H1 (cell line): ENCODE measurements around the gene WDR27. TPM values are rescaled to one million over a fixed set of nuclear protein-coding genes. Genes with fewer than 3 reads are reported as not detected.
"Not testable (repeated sequence)": the region's sequence is repeated elsewhere in the genome, so short reads cannot be mapped to it uniquely, and the experiment has no call there.

ENCODE experiments used
- CTCF ChIA-PET: fragments of 300-600 bp; sonication (Branson Sonifier 250); formaldehyde crosslinking; loops from one replicate; lab custom pipeline; 2021; ENCODE audit not compliant: partially characterized antibody; lab: Charles Lee
- POLR2A ChIA-PET: fragments of 300-600 bp; sonication (Branson Sonifier 250); formaldehyde crosslinking; loops from one replicate; lab custom pipeline; 2021; ENCODE audit warnings: inconsistent platforms; ENCODE audit not compliant: partially characterized antibody; lab: Charles Lee
- DNase-seq, 2 experiments: peaks; one replicate each; pipeline versions ENCODE4 v3.0.0 to v3.0.0-alpha.2; 2010 to 2022; ENCODE audit warnings: low spot score in 2 of 2, low read depth in 1 of 2, mixed read lengths in 1 of 2
- FAIRE-seq: peaks from 2 replicates; lab custom pipeline; 2011; peaks lifted over from hg19 to GRCh38; lab: Jason Lieb, UNC
- H2AFZ ChIP-seq: 2 replicates; pipeline ENCODE4 v1.8.1; 2012; ENCODE audit warnings: low read length, inconsistent platforms
- H2AK5ac ChIP-seq: 2 replicates; pipeline ENCODE4 v1.6.1; 2013; ENCODE audit warnings: low read depth, low read length
- H2BK120ac ChIP-seq: replicated peaks from 2 replicates; pipeline ENCODE3; 2013; ENCODE audit warnings: low read depth, low read length, inconsistent platforms
- H2BK12ac ChIP-seq: 2 replicates; pipeline ENCODE4 v1.6.1; 2013; ENCODE audit warnings: low read depth, low read length
- H2BK15ac ChIP-seq: 2 replicates; pipeline ENCODE4 v1.6.1; 2013; ENCODE audit warnings: low read length
- H2BK20ac ChIP-seq: 2 replicates; pipeline ENCODE4 v1.6.1; 2013; ENCODE audit warnings: low read length
- H2BK5ac ChIP-seq: 2 replicates; pipeline ENCODE4 v1.6.1; 2013; ENCODE audit warnings: low read depth, low read length
- H3K14ac ChIP-seq: 2 replicates; pipeline ENCODE4 v1.6.1; 2013; ENCODE audit warnings: inconsistent platforms; ENCODE audit not compliant: insufficient read length
- H3K18ac ChIP-seq: 2 replicates; pipeline ENCODE4 v1.6.1; 2013; ENCODE audit warnings: low read length; ENCODE audit errors: extremely low read depth
- H3K23ac ChIP-seq: 2 replicates; pipeline ENCODE4 v1.6.1; 2013; ENCODE audit warnings: inconsistent platforms; ENCODE audit not compliant: insufficient read length
- H3K23me2 ChIP-seq: 2 replicates; pipeline ENCODE4 v1.6.1; 2013; ENCODE audit warnings: low read depth, low read length
- H3K27ac ChIP-seq: 2 replicates; pipeline ENCODE4 v1.6.1; 2011; ENCODE audit warnings: low read depth, low read length, inconsistent platforms
- H3K27me3 ChIP-seq, 4 experiments: replicated peaks in 1 of 4; 1 replicate in 1 of 4; 2 replicates in 3 of 4; pipeline versions ENCODE4 v1.6.1 to v1.8.1; 2011 to 2013; ENCODE audit warnings: low read length in 3 of 4, mild to moderate bottlenecking in 3 of 4, inconsistent platforms in 2 of 4, mixed read lengths in 2 of 4, moderate library complexity in 1 of 4; ENCODE audit not compliant: control insufficient read depth in 3 of 4, insufficient read depth in 3 of 4; ENCODE audit errors: extremely low read depth in 1 of 4
- H3K36me3 ChIP-seq, 4 experiments: 2 replicates each; pipeline versions ENCODE4 v1.6.1 to v1.8.1; 2011 to 2013; ENCODE audit warnings: mild to moderate bottlenecking in 4 of 4, low read length in 3 of 4, moderate library complexity in 2 of 4, control low read depth in 1 of 4, inconsistent platforms in 1 of 4; ENCODE audit not compliant: insufficient read depth in 4 of 4, control insufficient read depth in 2 of 4
- H3K4ac ChIP-seq: replicated peaks from 2 replicates; pipeline ENCODE3; 2013; ENCODE audit warnings: low read length, low read depth, mixed read lengths, inconsistent platforms; ENCODE audit not compliant: insufficient read length
- H3K4me1 ChIP-seq, 4 experiments: replicated peaks in 1 of 4; 1 replicate in 1 of 4; 2 replicates in 3 of 4; pipeline versions ENCODE4 v1.6.1 to v1.8.1; 2011 to 2013; ENCODE audit warnings: low read length in 3 of 4, inconsistent platforms in 2 of 4, mixed read lengths in 1 of 4; ENCODE audit not compliant: insufficient read depth in 4 of 4, control insufficient read depth in 3 of 4
- H3K4me2 ChIP-seq, 2 experiments: 2 replicates each; pipeline versions ENCODE4 v1.6.1 to v1.8.1; 2011 to 2013; ENCODE audit warnings: low read depth in 2 of 2, low read length in 2 of 2, control low read depth in 1 of 2, inconsistent platforms in 1 of 2, mild to moderate bottlenecking in 1 of 2; ENCODE audit not compliant: insufficient read depth in 1 of 2
- H3K4me3 ChIP-seq, 4 experiments: fragments of 200-600, 300-600 bp in 1 of 4; sonication (generic), shearing (Covaris generic), sonication (Bioruptor Twin) in 1 of 4; 2 replicates each; pipeline versions ENCODE4 v1.5.1 to v1.8.1; 2011 to 2016; ENCODE audit warnings: low read length in 4 of 4, low read depth in 3 of 4, control low read depth in 2 of 4, inconsistent platforms in 2 of 4, mild to moderate bottlenecking in 2 of 4, mixed read lengths in 1 of 4, moderate library complexity in 1 of 4; ENCODE audit not compliant: insufficient read depth in 2 of 4; ENCODE audit errors: extremely low read depth in 1 of 4
- H3K56ac ChIP-seq: replicated peaks from 2 replicates; pipeline ENCODE3; 2013; ENCODE audit warnings: low read depth, mild to moderate bottlenecking, mixed read lengths, low read length, inconsistent platforms; ENCODE audit not compliant: insufficient read length
- H3K79me1 ChIP-seq: 2 replicates; pipeline ENCODE4 v1.6.1; 2013; ENCODE audit warnings: low read depth, low read length, control low read depth
- H3K79me2 ChIP-seq, 2 experiments: 2 replicates each; pipeline versions ENCODE4 v1.6.1 to v1.8.1; 2012 to 2013; ENCODE audit warnings: low read length in 2 of 2, mild to moderate bottlenecking in 2 of 2, inconsistent platforms in 1 of 2; ENCODE audit not compliant: insufficient read depth in 2 of 2, control insufficient read depth in 1 of 2
- H3K9ac ChIP-seq, 4 experiments: replicated peaks in 1 of 4; 1 replicate in 1 of 4; 2 replicates in 3 of 4; pipeline versions ENCODE4 v1.6.1 to v1.8.1; 2011 to 2013; ENCODE audit warnings: low read depth in 3 of 4, low read length in 3 of 4, control low read depth in 2 of 4, mild to moderate bottlenecking in 2 of 4, moderate library complexity in 2 of 4, inconsistent platforms in 1 of 4; ENCODE audit errors: extremely low read depth in 1 of 4
- H3K9me3 ChIP-seq, 2 experiments: 2 replicates each; pipeline versions ENCODE4 v1.6.1 to v1.8.1; 2012 to 2013; ENCODE audit warnings: mild to moderate bottlenecking in 2 of 2, moderate library complexity in 2 of 2, control low read depth in 1 of 2, inconsistent platforms in 1 of 2, low read depth in 1 of 2, low read length in 1 of 2, mixed read lengths in 1 of 2; ENCODE audit not compliant: insufficient read depth in 2 of 2
- H4K20me1 ChIP-seq, 2 experiments: replicated peaks in 1 of 2; 2 replicates each; pipeline versions ENCODE3 to v1.8.1; 2011 to 2013; ENCODE audit warnings: inconsistent platforms in 2 of 2, low read length in 2 of 2, mild to moderate bottlenecking in 1 of 2; ENCODE audit not compliant: insufficient read depth in 2 of 2, control insufficient read depth in 1 of 2
- H4K5ac ChIP-seq: 2 replicates; pipeline ENCODE4 v1.6.1; 2013; ENCODE audit warnings: low read length, low read depth, mixed read lengths, inconsistent platforms; ENCODE audit not compliant: insufficient read length
- H4K8ac ChIP-seq: 2 replicates; pipeline ENCODE4 v1.8.0; 2013; ENCODE audit warnings: mild to moderate bottlenecking, moderate library complexity, low read length, inconsistent platforms; ENCODE audit not compliant: insufficient read depth; ENCODE audit errors: extremely low read depth
- H4K91ac ChIP-seq: replicated peaks from 2 replicates; pipeline ENCODE3; 2013; ENCODE audit warnings: low read length, mixed read lengths, inconsistent platforms; ENCODE audit not compliant: insufficient read length
- WGBS, 2 experiments: shearing (Covaris generic) in 1 of 2; methylation state at CpG; one replicate each; pipeline versions ENCODE4 v1.1.6 to v1.1.7; 2013 to 2015; ENCODE audit warnings: low lambda C conversion rate in 2 of 2, mixed read lengths in 2 of 2, inconsistent platforms in 1 of 2, low coverage in 1 of 2, missing lambda C conversion rate in 1 of 2; ENCODE audit not compliant: insufficient replicate concordance in 2 of 2, insufficient coverage in 1 of 2, insufficient read length in 1 of 2; ENCODE audit errors: extremely low coverage in 1 of 2, missing lambda C conversion rate in 1 of 2; 5-methylcytosine and 5-hydroxymethylcytosine counted together
- polyA plus RNA-seq, 7 experiments: library from polyadenylated mRNA; depleted of rRNA in 3 of 7; stranded (reverse) in 5 of 7; unstranded in 2 of 7; fragments of >200 nt in 5 of 7; fragments of 200-250 nt in 2 of 7; gene quantifications; 1 replicate in 5 of 7; 2 replicates in 1 of 7; 4 replicates in 1 of 7; pipeline versions ENCODE4 v1.2.1 to v1.2.3, GENCODE V29; 2011 to 2013; ENCODE audit warnings: missing spikeins in 2 of 7, mixed read lengths in 2 of 7
- total RNA-seq: library from RNA; stranded (reverse); fragmentation: NEBNext Ultra II Directional; extraction: Animal tissue kit (Norgen Biotek cat#: 25700); gene quantifications from 2 replicates; pipeline ENCODE4 v1.2.1, GENCODE V29; 2021

WDR27 gene
- total and polyA plus RNA-seq, 2 of the 8 experiments (the other 6 are each of a cell fraction or from before 2014, with no cell fraction given) = 53.6 to 68.6 TPM

DNA sequence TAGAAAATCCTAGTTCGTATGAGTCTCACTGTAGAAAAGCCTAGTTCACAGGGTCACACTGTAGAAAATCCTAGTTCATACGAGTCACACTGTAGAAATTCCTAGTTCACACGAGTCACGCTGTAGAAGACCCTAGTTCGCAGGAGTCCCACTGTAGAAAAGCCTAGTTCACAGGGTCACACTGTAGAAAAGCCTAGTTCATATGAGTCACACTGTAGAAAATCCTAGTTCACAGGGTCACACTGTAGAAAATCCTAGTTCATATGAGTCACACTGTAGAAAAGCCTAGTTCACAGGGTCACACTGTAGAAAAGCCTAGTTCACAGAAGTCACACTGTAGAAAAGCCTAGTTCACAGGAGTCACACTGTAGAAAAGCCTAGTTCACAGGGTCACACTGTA is 56.4 kb downstream of the WDR27 start:
- H3K56ac ChIP-seq, H4K20me1 ChIP-seq, H3K14ac ChIP-seq, H3K27ac ChIP-seq, H2BK5ac ChIP-seq, FAIRE-seq, H3K4me3 ChIP-seq, POLR2A ChIA-PET, H3K36me3 ChIP-seq, H3K9ac ChIP-seq, H2AFZ ChIP-seq, H3K4me2 ChIP-seq, H3K4ac ChIP-seq, H4K8ac ChIP-seq, H3K4me1 ChIP-seq, H2BK120ac ChIP-seq, DNase-seq, H2BK20ac ChIP-seq, H3K9me3 ChIP-seq, H3K18ac ChIP-seq, H3K27me3 ChIP-seq, CTCF ChIA-PET, H2AK5ac ChIP-seq, H3K79me1 ChIP-seq, H2BK12ac ChIP-seq, H3K79me2 ChIP-seq, H4K5ac ChIP-seq, H4K91ac ChIP-seq, H3K23ac ChIP-seq, H2BK15ac ChIP-seq: not testable (repeated sequence)
- peaks cover 11% of the 10 kb centered on the region; the same call in 1 of the 2 replicates for H3K23me2 ChIP-seq
- 85% methylated on average over 5 of the region's 5 CpGs; no CpG with 5 or more reads in 1 of the 2 experiments for WGBS, 2 experiments
